HG02973 (cell line): ENCODE results near the gene PXDN.

Experiments
- ATAC-seq: cut with Tn5 transposase; IDR thresholded peaks from one replicate; pipeline ENCODE4 v1.9.1; 2021; ENCODE audit warnings: moderate library complexity; ENCODE audit not compliant: unreplicated experiment

PXDN gene

DNA sequence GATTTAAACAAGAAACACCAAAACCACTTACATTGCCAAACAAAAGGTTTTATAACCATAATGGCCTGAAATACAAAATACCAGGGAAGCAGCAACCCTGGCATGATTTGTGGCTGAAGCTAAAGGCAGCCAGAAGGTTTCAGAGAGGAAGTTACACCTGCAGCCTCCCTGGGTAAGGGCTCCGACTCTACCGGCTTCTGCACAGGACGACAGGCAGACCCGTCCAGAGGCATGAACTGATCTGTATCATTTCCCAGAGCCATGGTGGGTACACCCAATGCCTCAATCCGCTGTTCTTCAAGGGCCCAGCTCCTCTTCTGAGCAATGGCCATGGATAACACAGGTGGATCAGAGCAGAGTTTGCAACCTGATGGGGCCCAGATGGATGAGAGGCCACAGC lies 71.6 kb downstream of the PXDN start:
- ATAC-seq: no peak

DNA sequence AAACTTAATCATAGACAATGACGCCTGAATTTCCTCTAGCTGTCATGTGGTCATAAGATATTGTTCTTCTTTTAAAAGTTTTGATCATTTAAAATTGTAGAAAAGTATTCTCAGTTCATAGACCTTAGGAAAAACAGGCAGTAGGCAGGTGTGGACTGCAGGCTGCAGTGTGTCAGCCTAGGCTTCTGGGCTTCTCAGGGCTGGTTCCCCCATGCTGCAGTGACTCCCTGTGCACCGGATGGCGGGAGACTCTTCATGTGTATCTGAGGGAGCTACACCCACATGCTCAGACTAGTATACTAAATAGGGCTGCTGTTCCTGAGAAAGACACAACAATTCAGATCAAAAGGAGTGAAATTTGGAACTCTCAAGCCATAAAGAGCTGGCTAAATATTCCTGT lies 72.4 kb downstream of the PXDN start:
- no peak for ATAC-seq

DNA sequence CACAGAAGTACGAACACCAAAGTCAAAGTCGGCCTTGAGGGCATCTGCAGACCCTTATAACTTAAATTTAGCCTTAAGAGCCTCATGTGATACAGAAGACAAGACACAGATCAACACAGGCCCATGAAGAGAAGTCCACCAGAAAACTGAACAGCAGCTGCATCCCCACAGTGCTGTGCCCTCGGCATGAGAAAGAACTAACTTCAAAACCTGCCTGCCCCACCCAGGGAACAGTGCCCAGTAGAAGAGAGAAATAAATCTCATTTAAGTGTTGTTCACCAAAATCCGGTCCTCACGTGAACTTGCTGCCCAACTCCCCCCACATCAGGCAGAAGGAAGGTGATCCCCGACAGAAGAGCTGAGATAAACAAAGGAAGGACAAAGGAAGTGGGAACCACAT lies 73.7 kb downstream of the PXDN start:
- ATAC-seq: no peak

DNA sequence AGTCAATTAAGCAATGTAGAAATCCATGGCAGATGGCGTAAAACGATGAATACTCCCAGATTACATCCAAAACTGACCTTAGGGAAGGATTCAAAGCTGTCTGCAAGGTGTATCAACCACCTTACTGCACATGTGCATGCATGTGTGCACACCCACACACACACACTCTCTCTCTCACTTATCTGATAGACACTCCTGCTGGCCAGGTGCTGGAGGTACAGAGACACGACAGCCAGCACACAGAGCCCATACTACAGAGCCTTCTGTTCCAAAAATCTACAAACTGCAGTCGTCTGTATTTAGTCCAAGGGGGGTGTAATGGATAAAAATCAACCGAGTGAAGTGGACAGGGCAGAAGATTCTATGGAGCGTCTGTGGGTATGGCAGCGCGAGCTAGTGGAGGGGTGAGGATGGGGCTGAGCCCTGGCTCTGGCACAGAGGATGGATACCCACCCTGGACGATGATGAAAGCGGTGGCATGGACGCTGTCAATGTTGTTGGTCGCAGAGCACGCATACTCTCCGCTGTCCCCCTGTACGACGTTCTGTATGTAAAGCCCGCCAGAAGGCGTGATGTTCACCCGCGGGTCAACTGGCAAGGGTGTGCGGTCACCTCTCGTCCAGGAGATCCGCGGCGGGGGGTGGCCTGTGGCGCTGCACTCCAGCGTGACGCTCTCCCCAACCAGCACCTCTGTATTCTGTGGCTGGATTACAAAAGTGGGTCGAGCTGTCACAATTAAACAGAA lies 78.4 kb downstream of the PXDN start:
- ATAC-seq: no peak

DNA sequence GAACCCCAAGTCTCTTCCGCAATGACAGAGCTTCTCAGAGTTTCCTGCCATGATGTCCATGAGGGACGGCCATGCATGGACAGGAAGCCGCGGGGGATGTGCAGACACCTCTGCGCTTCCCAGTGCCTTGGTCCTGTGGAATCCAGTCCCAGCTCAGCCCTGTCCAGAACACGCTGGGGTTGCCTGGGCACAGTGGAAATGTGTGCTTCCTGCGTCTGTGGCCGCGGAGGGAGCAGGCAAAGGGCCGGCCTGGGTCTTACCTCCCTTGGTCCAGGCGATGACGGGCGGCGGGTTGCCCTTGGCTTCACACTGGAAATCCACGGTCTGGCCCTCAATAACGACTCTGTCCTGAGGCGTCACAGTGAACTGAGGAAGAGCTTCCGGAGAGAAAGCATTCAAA lies 79.6 kb downstream of the PXDN start:
- ATAC-seq: no peak

DNA sequence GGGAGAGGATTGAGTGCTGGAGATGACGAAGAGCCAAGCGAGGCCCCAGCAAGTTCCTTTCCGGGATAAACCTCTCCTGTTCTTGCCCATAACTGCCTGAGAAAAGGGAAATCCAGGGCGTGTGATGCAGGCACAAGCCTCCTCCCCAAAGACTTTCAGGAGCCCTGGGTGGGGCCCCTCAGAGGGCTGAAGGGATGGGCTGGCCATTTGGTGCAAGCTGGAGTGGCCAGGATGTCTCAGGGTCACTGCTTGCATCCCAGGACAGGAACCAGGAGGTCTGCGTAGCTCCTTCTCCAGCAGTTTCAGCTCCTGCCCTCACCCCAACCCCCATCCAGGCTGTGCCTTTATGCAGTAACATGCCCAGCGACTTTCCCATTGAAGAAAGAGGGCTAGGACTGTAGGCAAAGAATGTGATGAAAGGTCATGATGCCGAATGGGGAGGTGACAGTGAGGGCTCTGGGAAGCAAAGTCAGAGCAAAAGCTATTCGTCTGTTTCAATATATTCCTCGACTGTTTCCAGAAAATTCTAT lies 80.2 kb downstream of the PXDN start:
- ATAC-seq: no peak

DNA sequence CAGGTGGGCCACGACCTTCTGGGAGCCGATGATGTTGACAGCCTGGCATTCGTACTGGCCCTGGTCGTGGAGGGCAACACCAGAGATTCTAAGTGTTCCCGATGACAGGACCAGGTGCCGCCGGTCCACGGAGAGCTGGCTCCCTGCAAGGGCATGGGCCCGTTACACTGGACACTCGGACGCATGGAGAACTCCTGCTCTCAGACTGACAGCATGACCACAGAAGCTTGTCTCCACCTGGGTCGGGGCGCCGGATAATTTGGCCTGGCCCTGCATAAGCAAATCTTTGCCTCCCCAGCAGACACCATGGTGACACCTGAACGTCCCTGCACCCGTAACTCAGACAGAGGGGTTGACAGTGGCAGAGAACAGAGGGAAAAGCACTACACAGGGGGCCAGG lies 80.7 kb downstream of the PXDN start:
- ATAC-seq: no peak

DNA sequence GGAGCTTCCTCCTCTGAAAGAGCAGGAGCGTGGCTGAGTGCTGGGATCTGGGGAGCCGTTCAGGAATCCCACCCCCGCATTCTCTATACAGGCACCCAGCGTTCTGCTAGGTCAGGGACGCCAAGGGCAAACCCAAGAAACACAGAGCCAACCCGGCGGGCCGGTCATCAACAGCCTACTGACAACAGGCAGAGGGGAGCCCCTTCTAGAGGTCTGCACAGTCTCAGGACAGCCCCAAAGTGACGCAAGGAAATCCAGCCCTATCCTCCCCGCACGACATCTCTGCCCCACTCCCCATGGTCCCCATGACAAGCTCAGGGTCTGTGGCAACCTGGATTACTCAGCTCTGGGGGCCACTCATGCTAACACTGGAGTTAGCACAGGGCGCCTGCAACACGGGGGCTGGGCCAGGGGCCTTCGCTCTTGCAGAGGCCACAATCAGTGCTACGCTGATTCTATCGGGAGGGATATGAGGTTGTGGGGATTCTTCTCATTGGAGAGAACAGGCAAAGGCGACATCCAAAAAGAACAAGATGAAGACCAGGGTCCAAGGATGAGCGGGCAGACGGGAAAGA lies 81.6 kb downstream of the PXDN start:
- no peak for ATAC-seq

DNA sequence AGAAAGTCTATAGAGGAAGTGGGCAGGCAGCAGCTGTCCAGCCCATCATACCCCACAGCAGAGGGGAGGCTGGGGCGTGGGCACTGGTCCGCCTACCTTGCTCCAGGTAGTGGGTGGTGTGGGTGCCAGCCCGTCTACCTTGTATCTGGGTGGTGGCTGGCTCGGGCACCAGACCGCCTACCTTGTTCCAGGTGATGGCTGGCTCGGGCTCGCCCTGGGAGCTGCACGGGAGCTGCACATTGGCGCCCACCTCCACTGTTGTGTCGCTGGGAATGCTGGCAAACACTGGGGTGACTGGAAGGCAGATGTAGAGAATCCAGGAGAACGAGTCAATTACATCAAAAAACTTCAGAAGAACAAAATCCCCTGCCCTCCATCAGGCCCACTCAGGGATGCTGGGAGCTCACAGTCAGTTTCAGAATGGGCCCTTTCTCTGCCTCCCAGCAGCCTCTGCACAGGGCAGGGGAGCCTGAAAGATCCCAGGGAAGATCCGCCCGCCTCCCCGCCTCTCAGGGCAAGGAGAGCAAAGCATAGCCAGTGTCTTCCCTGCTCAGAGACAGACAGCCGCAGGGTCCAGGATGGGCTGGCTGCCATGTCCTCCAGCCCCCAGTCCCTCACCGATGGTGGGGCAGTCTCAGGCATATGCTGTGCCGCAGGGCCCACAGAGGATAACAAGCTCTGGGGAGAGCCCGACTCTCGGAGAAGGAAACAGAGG lies 82.3 kb downstream of the PXDN start:
- no peak for ATAC-seq

DNA sequence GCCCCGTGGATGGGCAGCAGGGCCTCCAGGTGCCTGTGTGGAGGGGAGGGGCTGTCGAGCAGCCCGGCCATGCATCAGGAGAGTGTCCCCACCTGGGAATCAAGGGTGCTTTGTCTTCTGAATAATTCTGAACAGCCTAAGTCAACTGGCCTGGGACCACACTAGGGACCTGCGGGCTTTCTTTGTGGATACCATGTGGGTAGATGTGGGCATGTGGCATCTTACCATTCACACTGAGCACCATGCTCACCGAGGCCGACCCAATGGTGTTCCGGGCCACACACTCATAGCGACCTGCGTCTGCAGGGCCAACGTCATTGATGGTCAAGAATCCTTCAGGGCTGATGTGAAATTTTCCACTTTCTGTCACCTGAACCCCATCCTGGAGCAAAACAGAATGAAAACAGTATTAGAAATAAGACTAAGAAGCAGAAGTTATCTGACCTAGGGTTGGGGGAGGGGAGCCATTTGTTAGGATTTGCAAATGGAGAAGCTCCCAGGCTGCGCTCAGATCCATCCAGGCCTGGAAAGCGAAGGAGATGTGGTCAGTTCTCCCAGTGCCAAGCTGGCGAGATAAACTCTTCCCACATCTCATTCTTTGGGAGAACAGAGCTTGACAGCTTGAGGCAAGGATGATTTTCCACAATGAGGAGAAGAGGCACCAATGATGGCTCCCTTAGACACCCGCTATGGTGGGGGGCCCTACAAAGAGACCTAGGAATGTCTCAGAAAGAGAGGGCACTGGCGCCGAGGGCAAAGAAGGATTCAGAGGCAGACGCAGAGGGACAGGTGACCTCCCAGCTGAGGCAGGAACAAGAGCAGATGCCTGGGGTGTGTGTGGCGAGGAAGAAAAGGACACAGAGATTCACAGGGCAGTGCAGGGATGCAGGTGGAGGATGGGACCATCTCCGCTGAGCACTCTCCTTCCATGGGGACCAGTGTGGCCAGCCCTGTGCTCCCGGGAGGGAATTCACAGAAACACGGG lies 83.4 kb downstream of the PXDN start:
- no peak for ATAC-seq

DNA sequence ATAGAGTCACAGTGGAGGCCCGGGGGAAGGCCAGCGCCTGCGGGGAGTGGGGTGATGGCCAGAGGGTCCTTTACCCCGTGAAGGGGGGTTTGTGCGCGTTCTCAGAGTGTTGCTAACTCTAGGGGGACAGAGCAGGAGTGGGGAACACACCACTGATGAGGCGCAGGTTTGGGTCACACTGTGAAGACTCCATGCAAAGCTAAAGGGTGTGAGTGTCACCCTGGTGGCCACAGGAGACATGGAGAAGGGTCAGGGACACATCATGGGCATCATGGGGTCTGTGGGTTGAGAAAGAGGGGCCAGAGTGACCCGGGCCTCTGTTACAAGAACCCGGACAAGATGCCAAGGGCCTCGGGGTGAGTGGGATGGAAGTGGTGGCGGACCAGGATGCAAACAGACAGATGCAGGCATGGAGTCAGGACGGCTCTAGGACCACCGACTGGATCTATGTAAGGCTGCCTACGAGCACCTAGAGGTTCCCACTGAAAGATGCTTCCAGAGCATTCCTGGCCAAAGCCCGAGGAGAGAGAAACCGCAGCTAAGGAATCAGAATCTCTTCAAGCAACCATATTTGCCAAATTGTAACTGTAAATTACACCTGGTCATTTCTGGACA lies 84.3 kb downstream of the PXDN start:
- ATAC-seq: no peak

DNA sequence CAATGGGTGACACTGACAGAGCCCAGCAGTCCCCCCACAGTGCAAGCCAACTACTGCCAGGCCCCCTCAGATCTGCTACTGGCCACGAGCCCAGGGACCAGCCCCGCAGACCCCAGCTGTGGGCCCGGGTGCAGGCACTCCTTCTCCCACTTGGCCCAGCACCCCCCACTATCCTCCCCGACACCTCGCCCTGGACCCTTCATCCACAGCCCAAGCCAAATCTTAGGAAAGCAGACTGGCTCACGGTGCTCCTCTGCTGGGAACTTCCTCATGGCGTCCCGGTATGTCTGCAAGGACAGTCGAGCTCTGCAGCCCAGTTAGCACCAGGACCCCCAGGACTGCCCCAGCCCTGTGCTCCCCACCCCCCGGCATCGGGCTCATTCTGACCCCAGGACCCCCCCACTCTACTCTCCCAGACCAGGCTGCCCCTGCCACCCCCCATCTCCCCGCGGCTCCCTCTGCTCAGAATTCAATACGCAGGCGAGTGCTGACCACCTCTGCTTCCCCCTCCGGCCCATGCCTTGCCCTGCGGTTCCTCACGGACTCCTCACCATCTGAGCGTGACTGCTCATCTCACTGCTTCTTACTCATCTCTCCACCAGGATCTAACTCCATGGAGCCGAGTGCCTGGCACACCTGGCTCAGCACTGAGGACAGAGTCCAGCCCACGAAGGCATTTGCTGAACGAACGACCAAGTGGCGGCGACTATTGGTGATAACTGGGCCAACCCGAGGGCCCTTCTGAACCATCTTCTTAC lies 85.7 kb downstream of the PXDN start:
- no peak for ATAC-seq

DNA sequence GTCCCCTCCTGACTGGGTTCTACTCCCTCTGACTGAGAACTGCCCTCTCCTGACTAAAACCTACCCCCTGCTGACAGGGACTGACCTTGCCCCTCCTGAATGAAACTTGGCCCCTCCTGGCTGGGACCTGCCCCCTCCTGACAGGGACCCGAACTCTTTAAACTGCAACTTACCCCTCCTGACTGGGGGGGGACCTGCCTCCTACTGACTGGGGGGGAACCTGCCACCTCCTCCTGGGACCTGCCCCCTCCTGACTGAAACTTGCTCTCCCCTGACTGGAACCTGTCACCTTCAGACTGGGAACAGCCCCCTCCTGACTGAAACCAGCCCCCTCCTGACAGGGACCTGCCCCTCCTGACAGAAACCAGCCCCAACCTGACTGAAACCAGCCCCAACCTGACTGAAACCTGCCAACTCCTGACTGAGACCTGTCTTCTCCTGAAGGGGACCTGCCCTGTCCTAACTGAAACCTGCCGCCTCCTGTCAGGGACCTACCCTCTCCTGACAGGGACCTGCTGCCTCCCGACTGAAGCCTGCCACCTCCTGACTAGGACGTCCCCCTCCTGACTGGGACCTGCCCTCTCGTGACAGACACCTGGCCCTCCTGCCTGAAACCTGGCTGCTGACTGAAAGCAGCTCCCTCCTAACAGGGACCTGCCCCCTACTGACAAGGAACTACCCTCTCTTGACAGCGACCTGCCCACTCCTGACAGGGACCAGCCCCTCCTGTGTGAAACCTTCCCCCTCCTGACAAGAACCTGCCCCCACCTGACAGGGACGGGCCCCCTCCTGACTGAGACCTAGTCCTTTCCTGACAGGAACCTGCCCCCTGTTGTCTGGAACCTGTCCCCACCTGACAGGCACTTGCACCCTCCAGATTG lies 87.1 kb downstream of the PXDN start:
- ATAC-seq: no peak

DNA sequence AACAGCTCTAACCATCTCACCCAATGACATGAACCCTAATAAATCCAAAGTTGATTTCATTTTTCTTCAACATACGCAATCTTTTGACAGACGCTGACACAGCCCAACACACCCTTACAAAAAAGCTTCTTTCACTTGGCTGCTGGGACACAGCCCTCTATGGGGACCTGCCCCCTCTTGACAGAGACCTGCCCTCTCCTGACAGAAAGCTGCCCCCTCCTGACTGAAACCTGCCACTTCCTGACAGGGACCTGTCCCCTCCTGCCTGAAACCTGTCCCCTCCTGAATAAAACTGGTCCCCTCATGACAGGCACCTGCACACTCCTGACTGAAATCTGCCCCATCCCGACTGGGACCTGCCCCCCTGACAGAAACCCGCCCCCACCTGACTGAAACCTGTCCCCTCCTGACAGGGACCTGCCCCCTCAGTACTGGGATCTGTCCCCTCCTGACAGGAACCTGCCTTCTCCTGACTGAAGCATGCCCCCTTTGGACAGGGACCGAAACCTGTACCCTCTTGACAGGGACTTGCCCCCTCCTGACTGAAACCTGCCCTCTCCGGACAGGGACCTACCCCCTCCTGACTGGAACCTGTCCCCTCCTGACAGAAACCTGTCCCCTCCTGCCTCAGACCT lies 87.9 kb downstream of the PXDN start:
- no peak for ATAC-seq

DNA sequence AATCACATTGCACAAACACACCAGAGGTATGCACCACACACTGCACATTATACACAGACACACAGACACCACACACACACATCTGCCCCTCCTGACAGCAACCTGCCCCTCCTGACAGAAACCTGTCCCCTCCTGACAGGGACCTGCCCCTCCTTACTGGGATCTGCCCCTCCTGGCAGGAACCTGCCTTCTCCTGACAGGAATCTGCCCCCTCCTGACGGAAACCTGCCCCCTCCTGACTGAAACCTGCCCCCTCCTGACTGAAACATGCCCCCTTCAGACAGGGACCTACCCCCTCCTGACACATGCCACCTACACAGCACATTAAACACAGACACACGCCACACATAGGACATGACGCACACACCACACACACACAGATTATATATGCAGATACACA lies 88.9 kb downstream of the PXDN start:
- no peak for ATAC-seq

DNA sequence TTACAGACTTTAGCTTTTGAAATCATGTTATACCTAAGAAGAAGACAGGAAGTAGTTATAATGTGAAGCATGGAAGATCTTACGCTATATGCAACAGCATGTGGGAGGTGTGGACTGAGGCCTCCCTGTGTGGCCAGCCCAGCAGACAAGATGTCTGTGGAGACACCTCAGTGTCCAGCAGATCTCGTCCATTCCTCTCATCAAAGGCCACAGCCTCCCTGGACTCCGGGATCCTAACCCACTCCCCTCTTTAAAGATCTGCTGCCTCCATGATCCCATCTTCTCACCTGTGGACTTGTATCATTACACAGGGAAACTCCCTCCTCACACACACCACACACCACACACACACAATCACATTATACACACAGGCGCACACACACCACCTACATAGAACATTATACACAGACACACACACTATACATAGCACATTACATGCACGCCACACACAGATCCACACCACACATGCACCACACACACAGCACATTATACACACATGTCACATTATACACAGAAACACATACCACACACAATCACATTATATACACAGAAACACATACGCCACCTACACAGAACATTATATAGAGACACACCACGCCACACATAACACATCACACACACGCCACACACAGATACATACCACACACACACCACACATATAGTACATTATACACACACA lies 89.5 kb downstream of the PXDN start:
- no peak for ATAC-seq

DNA sequence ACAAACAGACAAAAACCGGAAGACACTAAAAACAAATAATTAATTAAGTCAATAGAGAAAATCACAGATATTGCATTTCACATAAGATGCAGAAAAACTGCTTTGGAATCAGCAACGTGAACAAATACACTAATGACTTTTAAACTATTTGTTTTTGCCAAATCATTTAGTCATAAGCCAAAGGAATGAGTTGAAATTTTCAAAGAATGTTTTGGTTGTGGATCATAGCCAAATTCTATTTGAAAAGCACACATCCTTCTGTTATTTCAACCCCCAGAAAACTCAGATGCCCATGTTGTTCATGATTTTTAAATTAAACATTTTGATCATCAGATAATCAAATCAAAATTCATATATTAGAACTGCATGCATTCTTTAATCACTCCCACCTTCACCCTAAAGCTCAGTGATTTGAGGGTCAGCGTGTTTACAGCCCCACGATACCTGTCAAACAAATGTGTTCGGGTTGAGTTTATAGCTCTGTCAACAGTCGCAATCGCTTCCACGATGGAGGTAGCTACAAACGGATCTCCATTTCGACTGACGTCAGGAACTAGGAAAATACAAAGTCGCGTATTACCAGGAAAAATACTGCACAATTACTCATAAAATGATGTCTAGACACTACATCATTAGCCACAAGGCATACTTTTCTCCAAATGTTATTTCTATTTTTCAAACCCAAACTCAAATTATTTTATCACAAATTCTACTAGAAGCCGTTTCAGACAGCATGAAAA lies 90.2 kb downstream of the PXDN start:
- no peak for ATAC-seq
